Smooth muscle cell of the pulmonary artery (primary cell): ENCODE results near the gene NUDT21. TPM values are rescaled to one million over a fixed set of nuclear protein-coding genes. Genes with fewer than 3 reads are reported as not detected.

Experiments
- total RNA-seq: library from RNA; depleted of rRNA; stranded (reverse); fragments of >200 nt; gene quantifications from 2 replicates; pipeline ENCODE4 v1.2.3, GENCODE V29; 2014

The NUDT21 gene
- 59.6 and 129 TPM in 2 replicates for total RNA-seq

GRCh38 chr16:56450986-56451752 lies at the start of gene NUDT21, which contains the start of gene OGFOD1:
TSS of gene NUDT21 (minus strand) at chr16:56451332. CDS start at chr16:56451202, 130 bp downstream.
TSS of gene OGFOD1 (plus strand) at chr16:56451554. CDS start at chr16:56451613, 59 bp downstream.

GRCh38 chr16:56425439-56425832 lies 25.7 kb downstream of the NUDT21 start, which contains the start of gene AMFR:
TSS of gene AMFR (minus strand) at chr16:56425545. CDS start at chr16:56425327, 218 bp downstream.

Other genes with a start within 250 kb of the NUDT21 start
- 285 and 317 TPM in 2 replicates for gene AMFR, start 25.8 kb downstream of the NUDT21 start, total RNA-seq
- gene OGFOD1, start 222 bp upstream of the NUDT21 start, total RNA-seq, result 97.6 and 100.0 TPM in 2 replicates
- 46.3 and 47.3 TPM in 2 replicates for gene BBS2, start 68.7 kb upstream of the NUDT21 start, total RNA-seq
- not detected in 2 replicates for gene MT4, start 113.7 kb upstream of the NUDT21 start, total RNA-seq
- 0.59 TPM in 2 replicates for gene MT3, start 138.2 kb upstream of the NUDT21 start, total RNA-seq
- 92.7 and 183 TPM in 2 replicates for gene MT2A, start 157.3 kb upstream of the NUDT21 start, total RNA-seq
- gene MT1E, start 174.4 kb upstream of the NUDT21 start, total RNA-seq, result 86.1 and 156 TPM in 2 replicates
- 1.5 TPM in 1 of 2 replicates, not detected in the other for gene MT1M, start 181.3 kb upstream of the NUDT21 start, total RNA-seq
- 1.1 TPM in 1 of 2 replicates, not detected in the other for gene MT1A, start 187.3 kb upstream of the NUDT21 start, total RNA-seq
- not detected in 2 replicates for gene MT1B, start 200.6 kb upstream of the NUDT21 start, total RNA-seq
- gene MT1F, start 206.6 kb upstream of the NUDT21 start, total RNA-seq, result 2.0 TPM in 1 of 2 replicates, not detected in the other
- 1.3 TPM in 1 of 2 replicates, not detected in the other for gene MT1G, start 216.7 kb upstream of the NUDT21 start, total RNA-seq
- gene MT1H, start 218.5 kb upstream of the NUDT21 start, total RNA-seq, result not detected in 2 replicates
- 16.5 and 18.4 TPM in 2 replicates for gene MT1X, start 231.1 kb upstream of the NUDT21 start, total RNA-seq